K562 (cell line): ENCODE measurements around the gene UBE2D2. TPM values are rescaled to one million over a fixed set of nuclear protein-coding genes. Genes with fewer than 3 reads are reported as not detected.

Experiments
- BHLHE40 ChIP-seq: IDR thresholded peaks from 2 replicates; pipeline ENCODE4 v1.6.1; 2011; ENCODE audit warnings: low read length, improper control_type of control experiment
- CCNT2 ChIP-seq: IDR thresholded peaks from 2 replicates; pipeline ENCODE4 v1.6.1; 2011; ENCODE audit warnings: borderline replicate concordance, low read depth, mild to moderate bottlenecking, moderate library complexity, mixed read lengths, low read length; ENCODE audit not compliant: insufficient read length; ENCODE audit errors: extremely low read depth
- CHD1 ChIP-seq: fragments of 200-600 bp; sonication (generic); IDR thresholded peaks from one replicate; pipeline ENCODE4 v1.6.1; 2012; ENCODE audit warnings: mild to moderate bottlenecking, moderate library complexity, low read length, inconsistent platforms
- ESRRA ChIP-seq: fragments of 450-650 bp; IDR thresholded peaks from 2 replicates; pipeline ENCODE4 v1.6.1; 2014; ENCODE audit warnings: low read depth, mild to moderate bottlenecking, moderate library complexity, borderline replicate concordance
- HSF4 ChIP-seq: fragments of 250-450 bp; sonication (Bioruptor Pico); IDR thresholded peaks from 2 replicates; pipeline ENCODE4 v2.1.2; 2022; ENCODE audit warnings: mild to moderate bottlenecking, moderate library complexity, borderline replicate concordance
- MGA ChIP-seq: fragments of 450-650 bp; IDR thresholded peaks from 2 replicates; pipeline ENCODE4 v1.6.1; 2016; ENCODE audit warnings: mild to moderate bottlenecking, moderate library complexity
- NR4A1 ChIP-seq, 2 experiments: fragments of 250-450 bp in 1 of 2; fragments of 450-650 bp in 1 of 2; sonication (Bioruptor Pico) in 1 of 2; IDR thresholded peaks; 2 replicates each; pipeline versions ENCODE4 v1.4.0 to v1.6.1; 2016 to 2020; ENCODE audit warnings: mild to moderate bottlenecking in 2 of 2, missing compliant biosample characterization in 1 of 2, missing genetic modification characterization in 1 of 2, moderate library complexity in 1 of 2
- PHF21A ChIP-seq: fragments of 450-650 bp; IDR thresholded peaks from 2 replicates; pipeline ENCODE4 v1.6.1; 2017; ENCODE audit warnings: low read depth, borderline replicate concordance
- POLR3A ChIP-seq: IDR thresholded peaks from 2 replicates; pipeline ENCODE4 v1.6.1; 2011; ENCODE audit warnings: borderline replicate concordance, mild to moderate bottlenecking, moderate library complexity; ENCODE audit not compliant: insufficient read length, insufficient read depth; ENCODE audit errors: extremely low read depth
- RBFOX2 ChIP-seq: fragments of 200-400 bp; formaldehyde crosslinking; IDR thresholded peaks from 2 replicates; pipeline ENCODE4 v1.6.1; 2017; ENCODE audit warnings: low read depth, mild to moderate bottlenecking, low read length, moderate library complexity
- SMAD1 ChIP-seq: fragments of 150-350 bp; IDR thresholded peaks from 2 replicates; pipeline ENCODE4 v1.6.1; 2014; ENCODE audit warnings: low read length, low read depth; ENCODE audit not compliant: partially characterized antibody
- SMARCC2 ChIP-seq: fragments of 450-650 bp; IDR thresholded peaks from 2 replicates; pipeline ENCODE4 v1.6.1; 2017; ENCODE audit warnings: antibody characterized with exemption, moderate library complexity, mild to moderate bottlenecking, low read depth
- ZBTB34 ChIP-seq: fragments of 250-450 bp; sonication (Bioruptor Pico); IDR thresholded peaks from 2 replicates; pipeline ENCODE4 v1.8.0; 2021; ENCODE audit warnings: mild to moderate bottlenecking, moderate library complexity
- ZNF408 ChIP-seq: fragments of 250-450 bp; sonication (Bioruptor Pico); IDR thresholded peaks from 2 replicates; pipeline ENCODE4 v1.4.0; 2020; ENCODE audit warnings: low read depth, mild to moderate bottlenecking, moderate library complexity
- polyA plus RNA-seq, 8 experiments: library from polyadenylated mRNA; depleted of rRNA in 4 of 8; stranded (reverse) in 5 of 8; unstranded in 3 of 8; fragments of >200 nt; fragmentation: Nextera tagmentation in 2 of 8; fragmentation: Illumina TruSeq in 1 of 8; extraction: Ambion mirVana in 2 of 8; extraction: Trizol in 1 of 8; gene quantifications; 2 replicates each; pipeline versions ENCODE4 v1.2.1 to v1.2.3, GENCODE V29; 2011 to 2014; ENCODE audit warnings: inconsistent platforms in 1 of 8, missing spikeins in 1 of 8
- total RNA-seq, 7 experiments: library from RNA; depleted of rRNA in 6 of 7; stranded (reverse); fragments of >200 nt in 6 of 7; fragmentation: Illumina TruSeq in 2 of 7; extraction: Trizol in 2 of 7; gene quantifications; 2 replicates each; pipeline versions ENCODE4 v1.2.1 to v1.2.3, GENCODE V29; 2011 to 2021; ENCODE audit warnings: low replicate concordance in 1 of 7

UBE2D2 gene
- total and polyA plus RNA-seq, 9 of the 15 experiments (the other 6 are each of a cell fraction or from before 2014, with no cell fraction given), result 53.6 to 198 (median 122) TPM

GRCh38 chr5:139637438-139638089 is 76.4 kb downstream of the UBE2D2 start (continued):
- TF ChIP-seq MGA, result peak; percentile 60
- TF ChIP-seq ZNF408 (CRISPR knock-in tag), result no peak
- TF ChIP-seq PHF21A, result 0 out of 2 replicates have a peak, but pooled peaks have one; percentile 56
- peak; percentile 68; the same call in 1 of the 2 replicates for TF ChIP-seq SMARCC2
- TF ChIP-seq ZBTB34 (CRISPR knock-in tag), result no peak
- no peak for TF ChIP-seq CHD1
- TF ChIP-seq HSF4 (CRISPR knock-in tag), result no peak
- peak; percentile 26 for TF ChIP-seq BHLHE40
- TF ChIP-seq SMAD1, result peak; percentile 64
- peak; percentile 89 for TF ChIP-seq RBFOX2
- TF ChIP-seq CCNT2, result peak; percentile 98
- TF ChIP-seq ESRRA, result peak; percentile 56; the same call in 1 of the 2 replicates
- TF ChIP-seq POLR3A, result no peak
- TF ChIP-seq NR4A1 (CRISPR knock-in tag; IDR thresholded peaks at IDR 0.05), result no peak
- 0 out of 2 replicates have a peak, but pooled peaks have one; percentile 74 for TF ChIP-seq NR4A1 (tag; IDR thresholded peaks at IDR 0.05)
